Measurements from ENCODE around the gene STK10.

Gene STK10

DNA sequence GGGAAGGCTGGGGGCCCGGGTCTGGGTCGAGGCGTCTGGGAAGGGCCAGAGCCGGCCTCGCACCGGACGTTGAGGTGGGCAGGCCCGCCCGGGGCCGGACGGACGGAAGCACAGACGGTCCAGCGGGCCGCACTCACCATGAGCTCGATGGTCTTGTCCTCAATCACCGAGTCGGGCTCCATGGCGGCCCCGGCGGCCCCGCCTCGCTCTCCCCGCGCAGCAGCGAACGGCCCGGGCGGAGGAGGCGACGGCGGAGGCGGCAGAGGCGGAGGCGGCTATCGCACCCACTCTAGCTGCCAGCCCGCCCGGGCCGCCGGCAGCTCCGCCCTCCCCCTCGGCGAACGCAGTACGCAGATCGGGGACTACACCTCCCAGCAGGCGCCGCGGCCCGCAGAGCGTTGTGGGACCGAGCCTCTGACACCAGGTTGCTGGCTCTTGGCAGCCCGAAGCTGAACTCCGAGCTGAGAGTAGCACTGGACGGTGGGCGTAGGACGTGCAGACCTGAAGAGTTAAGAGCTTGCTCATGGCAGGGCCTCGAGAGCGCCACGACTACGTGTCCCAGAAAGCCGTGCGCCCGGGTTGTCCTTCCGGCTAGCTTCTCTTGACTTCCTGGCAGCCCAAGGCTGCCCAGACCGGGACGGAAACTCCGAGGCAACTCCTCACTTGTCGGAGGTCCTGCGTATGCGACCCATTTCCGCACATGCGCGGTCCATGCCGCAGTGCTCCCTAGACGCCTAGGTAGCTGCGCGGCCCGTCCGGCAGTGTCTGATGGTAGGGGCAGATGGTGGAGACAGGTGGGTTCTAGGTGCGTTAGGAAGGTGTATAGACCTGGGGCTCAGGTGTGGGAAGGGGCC is 181.5 kb downstream of the STK10 start, which contains the start of gene FBXW11:
Gene FBXW11, minus strand, starts transcription at position 318 of the 854 bp plus-strand sequence. Its CDS starts 136 bp downstream, at position 182.
- DNase-seq = peak; percentile 88

DNA sequence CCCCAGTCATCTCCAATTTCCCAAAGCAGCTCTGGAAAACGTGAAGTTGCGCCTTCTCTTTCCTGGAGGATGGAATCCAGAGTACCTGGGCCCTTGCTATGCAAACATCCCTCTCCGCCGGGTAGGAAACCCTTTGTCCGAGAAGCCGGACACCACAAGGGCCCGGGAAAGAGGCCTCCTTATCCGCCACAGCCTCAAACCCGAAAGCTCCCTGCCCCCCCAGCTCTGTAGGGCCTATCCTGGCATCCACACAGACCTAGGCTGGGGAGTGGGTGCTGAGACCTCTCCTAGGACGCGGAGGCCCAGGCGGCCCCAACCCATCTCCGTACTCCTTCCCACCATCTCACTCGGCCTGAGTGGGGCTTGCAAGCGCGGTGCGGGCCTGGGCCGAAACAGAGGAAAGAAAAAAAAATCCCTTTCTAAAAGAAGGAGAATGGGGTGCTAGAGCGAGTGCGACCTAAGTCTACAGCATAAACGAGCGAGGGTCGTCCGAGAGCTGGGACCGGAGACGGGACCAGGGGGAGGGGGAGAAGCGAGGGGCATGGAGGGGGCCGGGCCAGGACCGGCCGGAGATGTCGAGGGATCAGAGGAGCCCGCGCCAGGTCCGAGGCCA is 182.2 kb downstream of the STK10 start:
- no peak for DNase-seq

- DNase-seq = no peak
These were observed 183.2 kb downstream of the STK10 start for GRCh38 chr5:172004824-172005237.

GRCh38 chr5:172003746-172004145 is 184.3 kb downstream of the STK10 start:
- no peak for DNase-seq

- no peak for DNase-seq
These were observed 185.0 kb downstream of the STK10 start for GRCh38 chr5:172002840-172003512.

DNA sequence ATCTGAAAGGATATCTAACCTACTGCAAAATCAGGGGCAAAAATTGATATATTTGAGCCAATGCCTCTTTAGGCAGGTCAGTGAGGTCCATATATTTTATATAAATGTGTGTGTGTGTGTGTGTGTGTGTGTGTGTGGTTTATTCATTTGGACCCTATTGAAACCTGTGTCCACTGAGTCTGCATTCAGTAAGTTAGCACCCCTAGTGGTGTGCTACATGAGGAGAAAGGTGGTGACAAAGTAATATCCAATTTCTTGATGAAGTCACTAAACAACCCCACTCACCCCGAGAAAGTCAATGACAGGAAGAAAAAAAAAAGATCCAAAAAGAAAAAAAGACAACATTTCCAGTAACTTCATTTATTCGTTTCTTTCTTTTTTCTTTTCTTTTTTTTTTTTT is 185.7 kb downstream of the STK10 start:
- no peak for DNase-seq

DNA sequence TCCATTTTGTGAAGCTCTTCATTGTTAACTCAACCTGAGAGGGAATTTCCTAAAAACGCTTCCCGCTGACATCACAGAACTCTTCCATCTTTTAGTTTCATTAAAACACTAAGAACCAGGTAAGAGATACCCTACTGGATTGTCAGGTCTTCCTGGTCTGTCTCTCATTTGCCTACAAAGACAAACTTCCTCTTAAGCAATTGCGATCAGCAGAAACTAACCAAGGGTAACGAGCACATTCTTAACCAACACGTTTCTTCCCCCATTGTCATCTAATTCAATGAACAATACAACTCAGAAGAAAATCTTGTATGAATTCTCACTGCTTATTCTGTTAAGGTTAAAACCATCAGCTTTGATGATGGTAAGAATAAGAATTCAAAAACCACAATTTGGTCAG is 188.1 kb downstream of the STK10 start:
- no peak for DNase-seq

- no peak for DNase-seq
These were observed 188.9 kb downstream of the STK10 start for GRCh38 chr5:171999100-171999499.

DNA sequence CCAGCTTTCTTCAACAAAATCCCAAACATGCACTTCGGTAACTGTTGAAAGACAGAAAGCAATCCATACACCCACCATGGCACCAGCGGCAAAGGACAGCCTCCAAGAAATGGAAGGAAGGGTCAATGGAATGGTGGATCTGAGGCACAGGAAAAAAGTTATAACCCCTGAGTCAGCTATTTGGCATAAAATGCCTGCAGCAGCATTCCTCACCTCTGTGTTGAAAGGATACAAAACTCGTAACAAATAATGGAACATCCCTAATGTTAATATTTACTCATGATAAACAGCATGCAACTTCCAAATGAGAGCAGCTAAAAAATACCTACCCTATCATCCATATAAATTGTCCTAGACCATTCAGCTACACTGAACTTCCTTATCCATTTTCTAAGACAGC is 191.0 kb downstream of the STK10 start:
- DNase-seq = no peak

DNA sequence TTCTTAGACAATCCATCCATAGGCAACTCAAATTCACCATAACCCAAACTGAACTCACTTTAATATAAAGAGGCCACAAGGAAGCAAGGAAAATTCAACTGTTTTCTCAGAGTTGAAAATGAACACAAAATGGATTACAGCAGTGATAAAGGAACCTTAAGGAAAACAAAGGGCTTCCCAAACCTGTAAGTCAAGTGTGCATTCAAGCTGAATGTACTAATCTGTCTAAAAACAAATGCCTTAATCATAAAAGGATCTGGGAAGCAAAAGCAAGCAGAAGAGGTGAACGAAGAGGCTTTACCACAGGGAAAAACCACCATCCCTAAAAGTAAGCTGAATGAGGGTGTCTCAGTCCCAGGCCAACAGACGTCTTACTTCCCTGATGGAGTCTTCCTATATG is 195.2 kb downstream of the STK10 start:
- DNase-seq = no peak

- DNase-seq = no peak
These were observed 195.7 kb downstream of the STK10 start for GRCh38 chr5:171992305-171992704.

Measured in NCI-H1105 treated with DMSO at 0.1 percent for 48 hours (cell line).